Astrocyte (in vitro differentiated cells and primary cell): ENCODE data around the gene TBCB. TPM values are rescaled to one million over a fixed set of nuclear protein-coding genes. Genes with fewer than 3 reads are reported as not detected.

ENCODE experiments used
- DNase-seq: peaks from one replicate; pipeline ENCODE4 v3.0.0-alpha.2; 2010; ENCODE audit warnings: low read depth
- FAIRE-seq: peaks from 2 replicates; lab custom pipeline; 2011; peaks lifted over from hg19 to GRCh38; lab: Jason Lieb, UNC
- H2AFZ ChIP-seq: 2 replicates; pipeline ENCODE4 v1.6.0; 2012; ENCODE audit warnings: low read depth, low read length, inconsistent platforms
- H3K27ac ChIP-seq: 2 replicates; pipeline ENCODE4 v1.5.1; 2011; ENCODE audit warnings: low read depth, low read length, inconsistent platforms
- H3K27me3 ChIP-seq: 2 replicates; pipeline ENCODE4 v1.6.0; 2011; ENCODE audit warnings: low read length, inconsistent platforms; ENCODE audit not compliant: insufficient read depth
- H3K36me3 ChIP-seq: 2 replicates; pipeline ENCODE4 v1.5.1; 2011; ENCODE audit warnings: low read length, inconsistent platforms; ENCODE audit not compliant: insufficient read depth
- H3K4me1 ChIP-seq: 2 replicates; pipeline ENCODE4 v1.5.1; 2011; ENCODE audit warnings: low read length, inconsistent platforms; ENCODE audit not compliant: insufficient read depth
- H3K4me2 ChIP-seq: 2 replicates; pipeline ENCODE4 v1.6.0; 2012; ENCODE audit warnings: low read length, inconsistent platforms
- H3K4me3 ChIP-seq: 2 replicates; pipeline ENCODE4 v1.5.1; 2011; ENCODE audit warnings: low read depth, mild to moderate bottlenecking, low read length, inconsistent platforms; ENCODE audit not compliant: insufficient read depth
- H3K79me2 ChIP-seq: 2 replicates; pipeline ENCODE4 v1.6.0; 2012; ENCODE audit warnings: mild to moderate bottlenecking, low read length, inconsistent platforms; ENCODE audit not compliant: insufficient read depth
- H3K9ac ChIP-seq: 2 replicates; pipeline ENCODE4 v1.6.0; 2012; ENCODE audit warnings: mild to moderate bottlenecking, low read length, inconsistent platforms
- H3K9me3 ChIP-seq: 2 replicates; pipeline ENCODE4 v1.5.1; 2012; ENCODE audit warnings: low read depth, mild to moderate bottlenecking, low read length, inconsistent platforms; ENCODE audit not compliant: insufficient read depth
- H4K20me1 ChIP-seq: 2 replicates; pipeline ENCODE4 v1.6.0; 2012; ENCODE audit warnings: low read length, inconsistent platforms; ENCODE audit not compliant: insufficient read depth
- H3K27ac Mint-ChIP-seq: one replicate; pipeline ENCODE4 v1.8.0; 2021; ENCODE audit warnings: mild to moderate bottlenecking, mixed read lengths; ENCODE audit not compliant: unreplicated experiment
- H3K27me3 Mint-ChIP-seq: one replicate; pipeline ENCODE4 v1.8.0; 2021; ENCODE audit warnings: low read depth, mixed read lengths; ENCODE audit not compliant: unreplicated experiment
- H3K36me3 Mint-ChIP-seq: one replicate; pipeline ENCODE4 v1.8.0; 2021; ENCODE audit warnings: low read depth, mixed read lengths; ENCODE audit not compliant: unreplicated experiment
- H3K4me1 Mint-ChIP-seq: one replicate; pipeline ENCODE4 v1.8.0; 2021; ENCODE audit warnings: low read depth, mixed read lengths; ENCODE audit not compliant: unreplicated experiment
- H3K4me3 Mint-ChIP-seq: one replicate; pipeline ENCODE4 v1.8.0; 2021; ENCODE audit warnings: mild to moderate bottlenecking, moderate library complexity, mixed read lengths; ENCODE audit not compliant: unreplicated experiment
- H3K9me3 Mint-ChIP-seq: one replicate; pipeline ENCODE4 v1.8.0; 2021; ENCODE audit warnings: mild to moderate bottlenecking, mixed read lengths; ENCODE audit not compliant: unreplicated experiment
- CTCF ChIP-seq: IDR thresholded peaks from 2 replicates; pipeline ENCODE4 v1.5.1; 2011; ENCODE audit warnings: low read depth, mild to moderate bottlenecking, inconsistent platforms, low read length, moderate library complexity; ENCODE audit not compliant: insufficient read depth
- EZH2 ChIP-seq: IDR thresholded peaks from 2 replicates; pipeline ENCODE4 v1.6.1; 2012; ENCODE audit warnings: mild to moderate bottlenecking, low read length, inconsistent platforms; ENCODE audit not compliant: insufficient read depth
- total RNA-seq: library from RNA; stranded (reverse); gene quantifications from 2 replicates; pipeline ENCODE4 v1.2.1, GENCODE V29; 2021

TBCB gene
- total RNA-seq, 1 donor from 2014 or later: 244 TPM

GRCh38 chr19:36112678-36113077 lies 2.6 kb upstream of the TBCB start:
- Histone ChIP-seq H3K27ac (no peak overlapping the region), H3K27me3 (no peaks in the 10 kb centered on the region), H3K4me3 (no peak overlapping the region), H3K79me2 (peaks cover 24% of the 10 kb centered on the region), H3K4me1 (peaks cover 12% of the 10 kb centered on the region), H2AFZ (no peak overlapping the region), H3K9me3 (no peaks in the 10 kb centered on the region), H3K36me3 (peaks cover 5% of the 10 kb centered on the region), H3K9ac (no peak overlapping the region), H3K4me2 (no peak overlapping the region), H4K20me1 (peaks cover 17% of the 10 kb centered on the region)
- H3K4me3 Mint-ChIP-seq: peak overlapping the region; percentile 79
- no peaks in the 10 kb centered on the region for H3K9me3 Mint-ChIP-seq
- H3K27me3 Mint-ChIP-seq: no peaks in the 10 kb centered on the region
- peaks cover 20% of the 10 kb centered on the region for H3K36me3 Mint-ChIP-seq
- TF ChIP-seq EZH2 (no peak), CTCF (no peak)
- H3K4me1 Mint-ChIP-seq: peaks cover 8% of the 10 kb centered on the region
- FAIRE-seq (no peak), DNase-seq (no peak)
- peak overlapping the region; percentile 47 for H3K27ac Mint-ChIP-seq

GRCh38 chr19:36113425-36113824 lies 1.8 kb upstream of the TBCB start:
- peaks cover 12% of the 10 kb centered on the region for H3K4me1 ChIP-seq
- no peak for DNase-seq
- H3K27ac ChIP-seq: no peak overlapping the region
- H2AFZ ChIP-seq: no peak overlapping the region
- peaks cover 17% of the 10 kb centered on the region for H4K20me1 ChIP-seq
- Mint-ChIP-seq H3K4me1 (peaks cover 8% of the 10 kb centered on the region), H3K36me3 (peaks cover 23% of the 10 kb centered on the region), H3K27ac (peak overlapping the region; percentile 26), H3K9me3 (no peaks in the 10 kb centered on the region), H3K27me3 (no peaks in the 10 kb centered on the region), H3K4me3 (peak overlapping the region; percentile 99)
- H3K4me3 ChIP-seq: peak overlapping the region; percentile 68
- H3K9me3 ChIP-seq: no peaks in the 10 kb centered on the region
- TF ChIP-seq EZH2 (no peak), CTCF (no peak)
- no peaks in the 10 kb centered on the region for H3K27me3 ChIP-seq
- peaks cover 5% of the 10 kb centered on the region for H3K36me3 ChIP-seq
- H3K4me2 ChIP-seq: peak overlapping the region; percentile 88
- no peak overlapping the region for H3K9ac ChIP-seq
- peaks cover 28% of the 10 kb centered on the region for H3K79me2 ChIP-seq
- FAIRE-seq: no peak

DNA sequence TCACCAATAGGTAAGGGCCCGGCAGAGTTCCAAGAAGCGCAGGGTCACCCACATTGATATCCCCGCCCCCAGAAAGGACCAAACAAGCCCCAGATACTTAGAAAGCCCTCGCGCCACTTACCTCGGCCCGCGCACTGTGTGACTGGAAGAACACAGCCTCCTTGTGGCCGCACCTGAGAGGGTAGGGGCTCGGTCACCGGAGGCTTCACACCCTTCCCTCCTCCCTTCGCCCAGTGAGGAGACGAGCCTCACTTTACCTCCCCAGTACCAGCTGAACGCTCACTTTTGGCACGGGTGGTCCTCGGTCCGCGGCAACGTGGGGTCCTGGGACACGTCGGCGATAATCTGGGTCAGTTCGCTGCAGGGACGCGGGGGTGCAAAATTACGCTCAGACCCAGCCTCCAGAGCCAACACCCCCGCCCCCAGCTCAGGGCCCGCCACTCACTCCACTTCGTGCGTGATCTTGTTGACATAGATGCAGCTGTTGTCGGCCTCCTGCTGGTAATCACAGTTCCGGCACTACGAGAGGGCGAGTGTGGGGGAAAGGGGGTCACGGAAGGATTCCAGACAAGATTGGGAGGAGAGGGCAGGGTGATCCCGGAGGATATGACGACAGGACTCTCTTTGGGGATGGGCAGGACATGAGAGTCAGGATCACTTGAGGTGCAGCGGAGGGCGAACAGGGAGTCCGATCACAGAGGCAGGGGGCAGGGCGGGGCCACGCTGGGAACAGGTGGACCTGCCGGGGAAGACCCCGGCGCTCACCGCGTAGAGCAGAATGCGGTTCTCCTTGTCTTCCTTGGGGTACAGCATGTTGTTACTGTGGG lies 1.2 kb upstream of the TBCB start:
- Histone ChIP-seq H3K4me3 (peak overlapping the region; percentile 68), H3K27me3 (no peaks in the 10 kb centered on the region), H3K9me3 (no peaks in the 10 kb centered on the region), H3K79me2 (peaks cover 32% of the 10 kb centered on the region), H3K4me2 (peak overlapping the region; percentile 88), H3K9ac (peak overlapping the region; percentile 81), H3K4me1 (peaks cover 12% of the 10 kb centered on the region), H4K20me1 (peaks cover 22% of the 10 kb centered on the region), H2AFZ (peak overlapping the region; percentile 83), H3K27ac (peak overlapping the region; percentile 30), H3K36me3 (peaks cover 6% of the 10 kb centered on the region)
- Mint-ChIP-seq H3K27me3 (no peaks in the 10 kb centered on the region), H3K36me3 (peaks cover 18% of the 10 kb centered on the region), H3K4me3 (peak overlapping the region; percentile 99), H3K4me1 (peaks cover 8% of the 10 kb centered on the region), H3K9me3 (no peaks in the 10 kb centered on the region), H3K27ac (peak overlapping the region; percentile 91)
- no peak for TF ChIP-seq EZH2
- no peak for TF ChIP-seq CTCF
- FAIRE-seq (no peak), DNase-seq (peak; percentile 23)
